ACC112 (cell line): Measurements from ENCODE around the gene USP31.
A peak's percentile ranks its signal among the peaks of the same experiment; 100 is the strongest.

Experiments
- H2AFZ ChIP-seq: fragments of 200-600 bp; sonication (generic); one replicate; pipeline ENCODE4 v1.6.0; 2017; ENCODE audit warnings: antibody characterized with exemption, low read length; ENCODE audit not compliant: unreplicated experiment
- H3K27ac ChIP-seq: fragments of 200-600 bp; sonication (generic); 2 replicates; pipeline ENCODE4 v1.5.1; 2014; ENCODE audit warnings: low read depth, mild to moderate bottlenecking, antibody characterized with exemption, low read length, moderate library complexity
- H3K27me3 ChIP-seq: fragments of 200-600 bp; sonication (generic); 2 replicates; pipeline ENCODE4 v1.6.1; 2014; ENCODE audit warnings: mild to moderate bottlenecking, antibody characterized with exemption, low read length, moderate library complexity, mixed read lengths; ENCODE audit not compliant: insufficient read depth
- H3K36me3 ChIP-seq: fragments of 200-600 bp; sonication (generic); 2 replicates; pipeline ENCODE4 v1.6.1; 2016; ENCODE audit warnings: mild to moderate bottlenecking, antibody characterized with exemption, low read length, moderate library complexity, mixed read lengths; ENCODE audit not compliant: insufficient read depth
- H3K4me1 ChIP-seq: fragments of 200-600 bp; sonication (generic); one replicate; pipeline ENCODE4 v1.6.1; 2016; ENCODE audit warnings: low read length, mixed read lengths; ENCODE audit not compliant: insufficient read depth, unreplicated experiment, control insufficient read depth
- H3K4me3 ChIP-seq: fragments of 200-600 bp; sonication (generic); 2 replicates; pipeline ENCODE4 v1.5.1; 2014; ENCODE audit warnings: mild to moderate bottlenecking, low read depth, low read length
- H3K79me2 ChIP-seq: fragments of 200-600 bp; sonication (generic); one replicate; pipeline ENCODE4 v1.6.0; 2016; ENCODE audit warnings: low read length; ENCODE audit not compliant: control insufficient read depth, unreplicated experiment, insufficient read depth

The USP31 gene

DNA sequence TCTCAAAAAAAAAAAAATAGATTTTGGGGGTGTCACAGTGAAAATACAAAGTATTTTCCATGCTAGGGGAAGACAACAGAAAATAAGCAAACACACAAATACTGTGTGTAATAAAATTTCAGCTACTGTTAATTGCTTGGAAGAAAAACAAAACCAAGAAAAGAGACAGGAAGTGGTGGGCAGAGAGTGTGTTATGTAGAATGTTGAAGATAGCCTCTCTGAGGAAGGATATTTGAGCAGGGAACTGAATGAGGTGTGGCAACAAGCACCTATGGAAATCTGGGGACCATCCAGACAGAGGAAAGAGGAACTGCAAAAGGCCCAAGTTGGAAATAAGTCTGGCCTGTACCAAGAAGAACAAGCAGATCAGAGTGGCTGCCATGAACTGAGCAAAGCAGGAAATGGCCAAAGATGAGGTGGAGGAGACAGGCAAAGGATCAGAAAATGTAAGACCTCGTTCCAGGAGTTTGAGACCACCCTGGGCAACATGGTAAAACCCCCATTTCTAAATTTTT is 7.8 kb upstream of the USP31 start:
- H3K27me3 ChIP-seq: peaks cover 16% of the 10 kb centered on the region
- no peak overlapping the region for H3K27ac ChIP-seq
- H3K36me3 ChIP-seq: no peaks in the 10 kb centered on the region
- no peaks in the 10 kb centered on the region for H3K4me1 ChIP-seq
- no peaks in the 10 kb centered on the region for H3K79me2 ChIP-seq
- H2AFZ ChIP-seq: no peak overlapping the region
- no peak overlapping the region for H3K4me3 ChIP-seq

DNA sequence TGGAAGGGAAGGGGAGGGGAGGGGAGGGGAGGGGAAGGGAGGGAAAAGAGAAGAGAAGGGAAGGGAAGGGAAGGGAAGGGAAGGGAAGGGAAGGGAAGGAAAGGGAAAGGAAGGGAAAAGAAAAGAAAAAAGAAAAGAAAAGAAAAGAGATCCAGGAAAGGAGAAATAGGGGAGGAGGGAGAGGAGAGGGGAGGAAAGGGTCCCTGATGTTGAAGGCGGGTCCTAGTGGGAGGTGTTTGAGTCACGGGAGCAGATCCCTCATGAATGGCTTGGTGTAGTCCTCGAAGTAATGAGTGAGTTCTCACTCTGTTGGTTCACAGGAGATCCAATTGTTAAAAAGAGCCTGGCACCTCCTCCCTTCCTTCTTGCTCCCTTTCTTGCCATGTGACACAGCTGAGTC is 6.9 kb upstream of the USP31 start:
- H3K27ac ChIP-seq: no peak overlapping the region
- no peaks in the 10 kb centered on the region for H3K4me1 ChIP-seq
- peaks cover 16% of the 10 kb centered on the region for H3K27me3 ChIP-seq
- H3K36me3 ChIP-seq: no peaks in the 10 kb centered on the region
- no peak overlapping the region for H3K4me3 ChIP-seq
- H2AFZ ChIP-seq: no peak overlapping the region
- no peaks in the 10 kb centered on the region for H3K79me2 ChIP-seq

DNA sequence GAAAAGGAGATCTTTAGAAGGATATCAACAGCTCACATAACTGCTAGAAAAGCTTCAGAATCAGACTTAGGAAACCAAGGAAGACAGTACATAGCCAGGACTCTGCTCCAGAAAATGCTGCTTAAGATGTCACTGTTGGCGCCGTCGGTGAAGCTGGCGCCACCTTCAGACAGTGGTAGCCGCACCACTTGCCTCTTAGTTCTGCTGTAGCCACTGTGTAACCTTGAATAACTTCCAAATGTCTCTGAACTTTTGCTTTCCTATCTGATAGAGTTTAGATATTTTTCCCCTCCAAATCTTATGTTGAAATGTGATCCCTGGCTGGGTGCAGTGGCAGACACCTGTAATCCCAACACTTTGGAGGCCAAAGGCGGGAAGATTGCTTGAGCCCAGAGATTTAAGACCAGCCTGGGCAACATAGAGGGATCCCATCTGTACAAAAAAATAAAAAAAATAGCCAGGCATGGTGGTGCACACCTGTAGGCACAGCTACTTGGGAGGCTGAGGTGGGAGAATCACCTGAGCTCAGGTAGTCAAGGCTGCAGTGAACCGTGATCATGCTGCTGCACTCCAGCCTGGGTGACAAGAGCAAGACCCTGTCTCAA is 6.3 kb upstream of the USP31 start:
- peaks cover 14% of the 10 kb centered on the region for H3K27me3 ChIP-seq
- no peaks in the 10 kb centered on the region for H3K4me1 ChIP-seq
- H3K27ac ChIP-seq: no peak overlapping the region
- H3K79me2 ChIP-seq: no peaks in the 10 kb centered on the region
- H3K4me3 ChIP-seq: no peak overlapping the region
- no peaks in the 10 kb centered on the region for H3K36me3 ChIP-seq
- H2AFZ ChIP-seq: no peak overlapping the region

DNA sequence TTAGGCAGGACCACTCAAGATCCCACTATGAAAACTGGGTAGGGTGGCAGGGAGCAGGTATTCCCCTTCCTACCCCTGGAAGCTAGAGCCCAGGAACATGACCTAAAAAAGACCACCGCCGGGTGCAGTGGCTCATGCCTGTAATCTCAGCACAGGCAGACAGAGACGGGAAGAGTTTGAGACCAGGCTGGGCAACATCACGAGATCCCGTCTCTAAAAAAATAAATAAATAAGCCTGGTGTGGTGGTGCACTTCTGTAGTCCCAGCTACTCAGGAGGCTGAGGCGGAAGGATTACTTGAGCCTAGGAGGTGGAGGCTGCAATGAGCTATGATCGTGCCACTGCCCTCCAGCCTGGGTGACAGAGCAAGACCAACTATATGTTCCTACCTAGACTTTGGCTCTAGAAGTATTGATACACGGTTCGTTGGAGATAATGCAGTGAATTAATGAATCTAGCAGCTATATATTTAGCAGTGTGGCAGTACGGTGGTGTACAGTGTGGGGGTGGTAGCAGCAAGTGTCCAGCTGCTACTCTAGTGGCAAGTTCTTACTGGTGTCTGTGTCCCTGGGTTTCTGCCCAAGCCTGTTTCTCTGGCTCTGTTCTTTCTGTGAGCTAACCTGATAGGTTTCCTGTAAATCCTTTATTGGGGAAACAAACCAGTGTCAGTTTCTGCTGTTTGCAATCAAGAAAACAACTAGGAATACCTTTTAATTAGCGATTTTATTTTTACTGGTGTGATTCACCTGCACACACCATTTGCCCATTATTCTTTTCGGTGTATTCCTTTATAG is 3.3 kb upstream of the USP31 start:
- Histone ChIP-seq H3K27ac (no peak overlapping the region), H3K36me3 (no peaks in the 10 kb centered on the region), H2AFZ (no peak overlapping the region), H3K27me3 (peaks cover 6% of the 10 kb centered on the region; the same call in 1 of the 2 replicates), H3K79me2 (peaks cover 11% of the 10 kb centered on the region), H3K4me3 (no peak overlapping the region), H3K4me1 (no peaks in the 10 kb centered on the region)

DNA sequence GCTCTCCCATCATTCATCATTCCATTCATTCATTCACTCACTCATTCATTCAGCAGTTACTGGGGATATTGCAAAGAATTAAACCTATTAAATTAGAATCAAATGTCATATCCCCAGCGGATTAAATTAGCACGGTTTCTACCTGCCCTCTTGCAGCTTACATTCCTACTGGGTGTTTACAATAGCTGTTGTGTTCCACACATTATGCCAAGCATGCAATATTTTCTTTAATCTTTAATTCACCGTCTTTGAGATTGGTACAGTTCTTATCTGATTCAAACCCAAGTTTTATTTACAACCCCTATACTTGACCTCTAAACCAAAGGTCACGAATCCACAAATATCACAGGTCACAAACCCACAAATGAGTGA is 727 bp upstream of the USP31 start:
- peak overlapping the region; percentile 82 for H3K4me3 ChIP-seq
- H3K79me2 ChIP-seq: peaks cover 34% of the 10 kb centered on the region
- peak overlapping the region; percentile 84 for H2AFZ ChIP-seq
- H3K4me1 ChIP-seq: peaks cover 18% of the 10 kb centered on the region
- H3K27me3 ChIP-seq: peaks cover 6% of the 10 kb centered on the region; the same call in 1 of the 2 replicates
- H3K36me3 ChIP-seq: no peaks in the 10 kb centered on the region
- no peak overlapping the region for H3K27ac ChIP-seq

DNA sequence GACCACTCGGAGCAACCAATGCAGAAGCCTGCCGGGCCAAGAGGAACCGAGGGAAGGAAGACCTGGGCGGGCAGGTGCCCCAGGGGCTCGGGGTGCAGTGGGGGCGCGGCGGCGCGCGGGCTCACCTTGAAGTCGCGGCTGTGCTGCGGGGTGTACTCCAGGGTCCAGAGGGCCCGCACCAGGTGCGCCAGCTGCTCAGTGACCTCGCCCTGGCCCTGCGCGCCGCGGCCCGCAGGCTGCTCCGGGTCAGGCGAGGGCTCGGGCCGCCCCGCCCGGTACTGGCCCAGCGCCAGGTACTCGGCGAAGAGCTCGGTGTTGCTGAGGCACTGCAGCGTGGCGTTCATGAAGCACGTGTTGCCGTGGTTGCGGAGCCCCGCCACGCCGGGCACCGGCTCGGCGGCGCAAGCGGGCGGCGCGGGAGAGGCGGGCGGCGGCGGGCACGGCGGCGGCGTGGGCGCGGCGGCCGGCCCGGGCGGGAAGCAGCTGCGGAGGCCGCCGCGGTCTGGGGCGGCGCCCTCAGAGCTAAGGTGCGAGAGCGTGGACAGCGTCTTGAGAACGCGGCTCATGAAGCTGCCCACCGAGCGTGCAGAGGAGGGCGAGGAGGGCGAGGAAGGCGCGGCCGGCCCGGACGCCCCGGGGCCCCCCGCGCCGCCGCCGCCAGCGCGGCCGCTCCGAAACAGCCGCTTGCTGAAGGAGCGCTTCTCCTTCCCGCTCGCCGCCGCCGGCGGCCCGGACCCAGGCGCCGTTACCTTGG is 562 bp downstream of the USP31 start:
- no peaks in the 10 kb centered on the region for H3K27me3 ChIP-seq
- H3K79me2 ChIP-seq: peaks cover 46% of the 10 kb centered on the region
- no peaks in the 10 kb centered on the region for H3K36me3 ChIP-seq
- H3K27ac ChIP-seq: no peak overlapping the region
- H3K4me1 ChIP-seq: peaks cover 20% of the 10 kb centered on the region
- peak overlapping the region; percentile 99 for H3K4me3 ChIP-seq
- peak overlapping the region; percentile 77 for H2AFZ ChIP-seq

DNA sequence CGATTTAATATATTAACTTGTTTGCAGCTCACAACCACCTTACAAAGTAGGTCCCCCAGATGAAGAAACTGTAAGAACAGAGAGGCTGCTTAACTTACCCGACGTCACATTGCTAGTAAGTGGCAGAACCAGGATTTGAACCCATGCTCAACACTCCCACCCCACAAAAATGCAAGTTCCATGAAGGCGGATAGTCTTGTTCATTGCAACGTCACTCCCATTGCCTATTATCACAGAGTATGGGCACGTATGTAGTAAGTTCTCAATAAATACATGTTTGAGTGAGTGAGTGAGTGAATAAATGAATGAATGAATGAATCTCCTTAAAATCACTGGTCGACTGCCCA is 1.1 kb downstream of the USP31 start:
- Histone ChIP-seq H2AFZ (peak overlapping the region; percentile 77), H3K79me2 (peaks cover 51% of the 10 kb centered on the region), H3K4me3 (peak overlapping the region; percentile 99), H3K36me3 (no peaks in the 10 kb centered on the region), H3K4me1 (peaks cover 20% of the 10 kb centered on the region), H3K27ac (no peak overlapping the region), H3K27me3 (no peaks in the 10 kb centered on the region)

DNA sequence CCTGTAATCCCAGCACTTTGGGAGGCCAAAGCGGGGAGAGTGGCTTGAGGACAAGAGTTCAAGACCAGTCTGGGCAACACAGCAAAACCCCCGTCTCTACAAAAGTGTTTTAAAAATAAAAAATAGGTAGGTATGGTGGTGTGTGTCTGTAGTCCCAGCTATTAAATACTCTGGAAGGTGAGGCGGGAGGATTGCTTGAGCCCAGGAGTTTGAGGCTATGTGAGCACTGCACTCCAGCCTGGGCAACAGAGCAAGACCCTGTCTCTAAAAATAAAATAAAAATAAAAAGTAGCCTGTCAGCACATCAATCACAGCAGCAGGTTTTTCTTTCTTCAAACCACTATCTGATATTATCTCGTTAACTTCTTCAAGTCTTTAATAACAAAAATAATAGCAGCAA is 1.6 kb downstream of the USP31 start:
- Histone ChIP-seq H2AFZ (no peak overlapping the region), H3K4me1 (peaks cover 20% of the 10 kb centered on the region), H3K36me3 (no peaks in the 10 kb centered on the region), H3K27me3 (no peaks in the 10 kb centered on the region), H3K27ac (no peak overlapping the region), H3K4me3 (peak overlapping the region; percentile 99), H3K79me2 (peaks cover 56% of the 10 kb centered on the region)

DNA sequence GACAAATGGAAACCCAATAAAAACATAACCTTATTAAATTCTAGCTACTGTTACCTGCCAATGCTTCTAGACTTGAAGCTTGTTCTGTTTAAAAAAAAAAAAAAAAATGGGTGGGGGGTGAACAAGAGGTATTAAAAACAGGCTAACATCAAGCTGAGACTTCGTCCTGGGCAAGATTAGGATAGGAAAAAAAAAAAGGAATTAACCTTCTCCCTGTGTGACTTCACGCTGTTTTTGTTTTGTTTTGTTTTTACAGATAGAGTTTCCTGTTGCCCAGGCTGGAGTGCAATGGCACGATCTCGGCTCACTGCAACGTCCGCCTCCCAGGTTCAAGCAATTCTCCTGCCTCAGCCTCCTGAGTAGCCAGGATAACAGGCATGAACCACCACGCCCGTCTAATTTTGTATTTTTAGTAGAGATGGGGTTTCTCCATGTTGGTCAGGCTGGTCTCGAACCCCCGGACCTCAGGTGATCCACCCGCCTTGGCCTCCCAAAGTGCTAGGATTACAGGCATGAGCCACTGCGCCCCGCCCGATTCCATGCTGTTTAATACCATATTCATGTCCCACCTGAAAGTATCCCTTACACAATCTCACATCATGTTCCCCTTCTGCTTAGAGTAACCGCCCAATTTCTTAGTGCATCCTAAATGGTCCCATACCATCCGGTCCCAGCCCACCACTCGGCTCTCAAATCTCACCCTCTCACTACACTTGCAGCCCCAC is 2.2 kb downstream of the USP31 start:
- no peak overlapping the region for H2AFZ ChIP-seq
- no peaks in the 10 kb centered on the region for H3K36me3 ChIP-seq
- peaks cover 20% of the 10 kb centered on the region for H3K4me1 ChIP-seq
- H3K79me2 ChIP-seq: peaks cover 62% of the 10 kb centered on the region
- peak overlapping the region; percentile 65; the same call in 1 of the 2 replicates for H3K27ac ChIP-seq
- H3K4me3 ChIP-seq: peak overlapping the region; percentile 99
- H3K27me3 ChIP-seq: no peaks in the 10 kb centered on the region

DNA sequence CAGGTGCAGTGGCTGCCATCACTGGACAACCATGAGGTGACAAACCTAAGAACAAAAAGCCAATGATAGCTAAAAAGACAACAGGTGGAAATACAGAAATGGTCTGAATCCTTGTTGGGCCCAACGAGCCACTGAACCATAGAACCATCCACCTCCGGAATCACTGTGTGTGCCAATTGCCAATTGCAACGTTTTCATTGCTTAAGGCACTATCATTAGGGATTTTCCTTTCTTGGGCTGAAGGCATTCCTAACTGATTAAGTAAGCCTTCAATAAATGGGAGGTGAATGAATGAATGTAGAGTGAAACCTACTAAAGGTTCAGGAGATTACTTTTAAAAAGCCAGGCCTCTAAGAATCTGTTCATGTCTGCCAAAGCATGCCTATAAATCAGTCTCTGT is 3.6 kb downstream of the USP31 start:
- Histone ChIP-seq H3K27ac (peak overlapping the region; percentile 65), H3K79me2 (peaks cover 77% of the 10 kb centered on the region)

More for the DNA sequence above, 3.6 kb downstream of the USP31 start:
- peak overlapping the region; percentile 25; the same call in 1 of the 2 replicates for H3K4me3 ChIP-seq
- H3K27me3 ChIP-seq: no peaks in the 10 kb centered on the region
- peaks cover 20% of the 10 kb centered on the region for H3K4me1 ChIP-seq
- H3K36me3 ChIP-seq: no peaks in the 10 kb centered on the region
- no peak overlapping the region for H2AFZ ChIP-seq
